WTC11 (cell line): Measurements from ENCODE around the gene FAXDC2. TPM values are rescaled to one million over a fixed set of nuclear protein-coding genes. Genes with fewer than 3 reads are reported as not detected.

Experiments used
- ATAC-seq: fragments of 200-7000 bp; cut with Tn5 transposase; 2 replicates; pipeline ENCODE4 v1.10.0; 2021; ENCODE audit warnings: mild to moderate bottlenecking, moderate library complexity
- CTCF ChIA-PET: fragments of 300-600 bp; sonication (Branson Sonifier 250); formaldehyde crosslinking; loops from one replicate; lab custom pipeline; 2021; ENCODE audit warnings: antibody characterized with exemption; lab: Charles Lee
- POLR2A ChIA-PET: fragments of 350-600 bp; sonication (Branson Sonifier 250); formaldehyde crosslinking; loops from one replicate; lab custom pipeline; 2021; ENCODE audit warnings: antibody characterized with exemption; lab: Charles Lee
- DNase-seq: peaks from one replicate; pipeline ENCODE4 v3.0.0; 2021; ENCODE audit warnings: low spot score
- H3K27ac Mint-ChIP-seq: 2 replicates; pipeline ENCODE4 v1.8.0; 2021; ENCODE audit warnings: mixed read lengths
- H3K27me3 Mint-ChIP-seq: 2 replicates; pipeline ENCODE4 v1.8.0; 2021; ENCODE audit warnings: low read depth, mild to moderate bottlenecking, moderate library complexity, mixed read lengths
- H3K36me3 Mint-ChIP-seq: 2 replicates; pipeline ENCODE4 v1.8.0; 2021; ENCODE audit warnings: mixed read lengths
- H3K4me1 Mint-ChIP-seq: 2 replicates; pipeline ENCODE4 v1.8.0; 2022; ENCODE audit warnings: mixed read lengths
- H3K4me3 Mint-ChIP-seq: 2 replicates; pipeline ENCODE4 v1.8.0; 2021; ENCODE audit warnings: mild to moderate bottlenecking, moderate library complexity, mixed read lengths
- H3K9me3 Mint-ChIP-seq: 2 replicates; pipeline ENCODE4 v1.8.0; 2021; ENCODE audit warnings: mixed read lengths
- ELF4 ChIP-seq: sonication (generic); formaldehyde crosslinking; IDR thresholded peaks from 2 replicates; pipeline ENCODE4 v1.8.1; 2022; ENCODE audit warnings: low read depth, mild to moderate bottlenecking, moderate library complexity, missing genetic modification reagents
- ETV6 ChIP-seq: sonication (generic); formaldehyde crosslinking; IDR thresholded peaks from 2 replicates; pipeline ENCODE4 v1.8.1; 2022; ENCODE audit warnings: mild to moderate bottlenecking, missing genetic modification reagents
- FOXP1 ChIP-seq: sonication (generic); formaldehyde crosslinking; IDR thresholded peaks from 2 replicates; pipeline ENCODE4 v1.8.0; 2022; ENCODE audit warnings: missing genetic modification reagents, mild to moderate bottlenecking, moderate library complexity, borderline replicate concordance
- NFATC4 ChIP-seq: fragments of 250-450 bp; sonication (Bioruptor Pico); IDR thresholded peaks from 2 replicates; pipeline ENCODE4 v1.9.0; 2021; ENCODE audit warnings: mild to moderate bottlenecking
- NFE2L1 ChIP-seq: sonication (generic); formaldehyde crosslinking; IDR thresholded peaks from 2 replicates; pipeline ENCODE4 v1.8.1; 2023; ENCODE audit warnings: missing genetic modification reagents
- TEAD4 ChIP-seq: sonication (generic); formaldehyde crosslinking; IDR thresholded peaks from 2 replicates; pipeline ENCODE4 v1.8.0; 2022; ENCODE audit warnings: mild to moderate bottlenecking, missing genetic modification reagents
- total RNA-seq: library from RNA; stranded (reverse); gene quantifications from 3 replicates; pipeline ENCODE4 v1.2.3, GENCODE V29; 2021
- TF ChIP-seq, protein P1 (sequence below): sonication (generic); formaldehyde crosslinking; IDR thresholded peaks from 2 replicates; pipeline ENCODE4 v1.8.0; 2022; ENCODE audit warnings: missing genetic modification reagents
- TF ChIP-seq, protein P2 (sequence below): sonication (generic); formaldehyde crosslinking; IDR thresholded peaks from 2 replicates; pipeline ENCODE4 v1.8.0; 2022; ENCODE audit warnings: mild to moderate bottlenecking, missing genetic modification reagents
- TF ChIP-seq, protein P3 (sequence below): fragments of 250-450 bp; sonication (Bioruptor Pico); IDR thresholded peaks from 2 replicates; pipeline ENCODE4 v2.1.2; 2022; ENCODE audit warnings: mild to moderate bottlenecking, moderate library complexity
- TF ChIP-seq, protein P4 (sequence below): fragments of 250-450 bp; sonication (Bioruptor Pico); IDR thresholded peaks from 2 replicates; pipeline ENCODE4 v1.9.0; 2021; ENCODE audit warnings: mild to moderate bottlenecking
- TF ChIP-seq, protein P5 (sequence below): sonication (generic); formaldehyde crosslinking; IDR thresholded peaks from 2 replicates; pipeline ENCODE4 v1.8.1; 2023; ENCODE audit warnings: mild to moderate bottlenecking, missing genetic modification reagents, borderline replicate concordance
- TF ChIP-seq, protein P6 (sequence below): sonication (generic); formaldehyde crosslinking; IDR thresholded peaks from 2 replicates; pipeline ENCODE4 v1.8.0; 2022; ENCODE audit warnings: mild to moderate bottlenecking, missing genetic modification reagents
- TF ChIP-seq, protein P7 (sequence below): sonication (generic); formaldehyde crosslinking; conservative IDR thresholded peaks from 2 replicates; pipeline ENCODE4 v1.8.1; 2023; ENCODE audit warnings: mild to moderate bottlenecking, low read depth, missing genetic modification reagents, moderate library complexity
- TF ChIP-seq, protein P8 (sequence below): fragments of 250-450 bp; sonication (Bioruptor Pico); conservative IDR thresholded peaks from 2 replicates; pipeline ENCODE4 v1.9.0; 2021; ENCODE audit warnings: mild to moderate bottlenecking

Gene FAXDC2
- total RNA-seq, 1 experiment from 2014 or later: 3.9 TPM

DNA sequence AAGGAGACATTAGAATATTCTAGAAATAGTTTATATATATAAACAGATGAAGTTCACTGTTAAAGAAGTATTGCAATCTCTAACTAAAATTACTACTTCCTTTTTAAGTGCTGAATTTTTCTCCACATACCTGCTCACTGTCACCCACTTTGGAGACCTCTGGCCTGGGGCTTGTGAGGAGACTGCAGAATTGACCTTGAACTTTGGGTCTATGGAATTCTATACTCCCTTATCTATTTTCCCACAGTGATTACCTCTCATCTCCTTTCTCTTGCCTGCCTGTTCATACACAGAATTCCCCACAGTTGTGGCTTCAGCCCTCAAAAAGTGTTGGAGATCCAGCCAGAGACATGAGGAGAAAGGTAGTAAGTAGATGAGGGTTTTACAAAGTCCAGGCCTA lies 49.8 kb downstream of the FAXDC2 start:
- H3K4me3 Mint-ChIP-seq: no peak overlapping the region
- no peaks in the 10 kb centered on the region for H3K27me3 Mint-ChIP-seq
- H3K27ac Mint-ChIP-seq: 0 out of 2 replicates have a peak overlapping the region, but pooled peaks have one; percentile 26
- TF ChIP-seq, protein P1, sequence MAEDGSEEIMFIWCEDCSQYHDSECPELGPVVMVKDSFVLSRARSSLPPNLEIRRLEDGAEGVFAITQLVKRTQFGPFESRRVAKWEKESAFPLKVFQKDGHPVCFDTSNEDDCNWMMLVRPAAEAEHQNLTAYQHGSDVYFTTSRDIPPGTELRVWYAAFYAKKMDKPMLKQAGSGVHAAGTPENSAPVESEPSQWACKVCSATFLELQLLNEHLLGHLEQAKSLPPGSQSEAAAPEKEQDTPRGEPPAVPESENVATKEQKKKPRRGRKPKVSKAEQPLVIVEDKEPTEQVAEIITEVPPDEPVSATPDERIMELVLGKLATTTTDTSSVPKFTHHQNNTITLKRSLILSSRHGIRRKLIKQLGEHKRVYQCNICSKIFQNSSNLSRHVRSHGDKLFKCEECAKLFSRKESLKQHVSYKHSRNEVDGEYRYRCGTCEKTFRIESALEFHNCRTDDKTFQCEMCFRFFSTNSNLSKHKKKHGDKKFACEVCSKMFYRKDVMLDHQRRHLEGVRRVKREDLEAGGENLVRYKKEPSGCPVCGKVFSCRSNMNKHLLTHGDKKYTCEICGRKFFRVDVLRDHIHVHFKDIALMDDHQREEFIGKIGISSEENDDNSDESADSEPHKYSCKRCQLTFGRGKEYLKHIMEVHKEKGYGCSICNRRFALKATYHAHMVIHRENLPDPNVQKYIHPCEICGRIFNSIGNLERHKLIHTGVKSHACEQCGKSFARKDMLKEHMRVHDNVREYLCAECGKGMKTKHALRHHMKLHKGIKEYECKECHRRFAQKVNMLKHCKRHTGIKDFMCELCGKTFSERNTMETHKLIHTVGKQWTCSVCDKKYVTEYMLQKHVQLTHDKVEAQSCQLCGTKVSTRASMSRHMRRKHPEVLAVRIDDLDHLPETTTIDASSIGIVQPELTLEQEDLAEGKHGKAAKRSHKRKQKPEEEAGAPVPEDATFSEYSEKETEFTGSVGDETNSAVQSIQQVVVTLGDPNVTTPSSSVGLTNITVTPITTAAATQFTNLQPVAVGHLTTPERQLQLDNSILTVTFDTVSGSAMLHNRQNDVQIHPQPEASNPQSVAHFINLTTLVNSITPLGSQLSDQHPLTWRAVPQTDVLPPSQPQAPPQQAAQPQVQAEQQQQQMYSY (CRISPR knock-in tag): no peak
- TF ChIP-seq, protein P2, sequence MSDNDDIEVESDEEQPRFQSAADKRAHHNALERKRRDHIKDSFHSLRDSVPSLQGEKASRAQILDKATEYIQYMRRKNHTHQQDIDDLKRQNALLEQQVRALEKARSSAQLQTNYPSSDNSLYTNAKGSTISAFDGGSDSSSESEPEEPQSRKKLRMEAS (CRISPR knock-in tag): no peak
- TF ChIP-seq TEAD4 (CRISPR knock-in tag): no peak
- TF ChIP-seq, protein P3, sequence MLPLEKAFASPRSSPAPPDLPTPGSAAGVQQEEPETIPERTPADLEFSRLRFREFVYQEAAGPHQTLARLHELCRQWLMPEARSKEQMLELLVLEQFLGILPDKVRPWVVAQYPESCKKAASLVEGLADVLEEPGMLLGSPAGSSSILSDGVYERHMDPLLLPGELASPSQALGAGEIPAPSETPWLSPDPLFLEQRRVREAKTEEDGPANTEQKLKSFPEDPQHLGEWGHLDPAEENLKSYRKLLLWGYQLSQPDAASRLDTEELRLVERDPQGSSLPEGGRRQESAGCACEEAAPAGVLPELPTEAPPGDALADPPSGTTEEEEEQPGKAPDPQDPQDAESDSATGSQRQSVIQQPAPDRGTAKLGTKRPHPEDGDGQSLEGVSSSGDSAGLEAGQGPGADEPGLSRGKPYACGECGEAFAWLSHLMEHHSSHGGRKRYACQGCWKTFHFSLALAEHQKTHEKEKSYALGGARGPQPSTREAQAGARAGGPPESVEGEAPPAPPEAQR (CRISPR knock-in tag): no peak
- TF ChIP-seq, protein P4, sequence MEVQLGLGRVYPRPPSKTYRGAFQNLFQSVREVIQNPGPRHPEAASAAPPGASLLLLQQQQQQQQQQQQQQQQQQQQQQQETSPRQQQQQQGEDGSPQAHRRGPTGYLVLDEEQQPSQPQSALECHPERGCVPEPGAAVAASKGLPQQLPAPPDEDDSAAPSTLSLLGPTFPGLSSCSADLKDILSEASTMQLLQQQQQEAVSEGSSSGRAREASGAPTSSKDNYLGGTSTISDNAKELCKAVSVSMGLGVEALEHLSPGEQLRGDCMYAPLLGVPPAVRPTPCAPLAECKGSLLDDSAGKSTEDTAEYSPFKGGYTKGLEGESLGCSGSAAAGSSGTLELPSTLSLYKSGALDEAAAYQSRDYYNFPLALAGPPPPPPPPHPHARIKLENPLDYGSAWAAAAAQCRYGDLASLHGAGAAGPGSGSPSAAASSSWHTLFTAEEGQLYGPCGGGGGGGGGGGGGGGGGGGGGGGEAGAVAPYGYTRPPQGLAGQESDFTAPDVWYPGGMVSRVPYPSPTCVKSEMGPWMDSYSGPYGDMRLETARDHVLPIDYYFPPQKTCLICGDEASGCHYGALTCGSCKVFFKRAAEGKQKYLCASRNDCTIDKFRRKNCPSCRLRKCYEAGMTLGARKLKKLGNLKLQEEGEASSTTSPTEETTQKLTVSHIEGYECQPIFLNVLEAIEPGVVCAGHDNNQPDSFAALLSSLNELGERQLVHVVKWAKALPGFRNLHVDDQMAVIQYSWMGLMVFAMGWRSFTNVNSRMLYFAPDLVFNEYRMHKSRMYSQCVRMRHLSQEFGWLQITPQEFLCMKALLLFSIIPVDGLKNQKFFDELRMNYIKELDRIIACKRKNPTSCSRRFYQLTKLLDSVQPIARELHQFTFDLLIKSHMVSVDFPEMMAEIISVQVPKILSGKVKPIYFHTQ: no peak
- TF ChIP-seq, protein P5, sequence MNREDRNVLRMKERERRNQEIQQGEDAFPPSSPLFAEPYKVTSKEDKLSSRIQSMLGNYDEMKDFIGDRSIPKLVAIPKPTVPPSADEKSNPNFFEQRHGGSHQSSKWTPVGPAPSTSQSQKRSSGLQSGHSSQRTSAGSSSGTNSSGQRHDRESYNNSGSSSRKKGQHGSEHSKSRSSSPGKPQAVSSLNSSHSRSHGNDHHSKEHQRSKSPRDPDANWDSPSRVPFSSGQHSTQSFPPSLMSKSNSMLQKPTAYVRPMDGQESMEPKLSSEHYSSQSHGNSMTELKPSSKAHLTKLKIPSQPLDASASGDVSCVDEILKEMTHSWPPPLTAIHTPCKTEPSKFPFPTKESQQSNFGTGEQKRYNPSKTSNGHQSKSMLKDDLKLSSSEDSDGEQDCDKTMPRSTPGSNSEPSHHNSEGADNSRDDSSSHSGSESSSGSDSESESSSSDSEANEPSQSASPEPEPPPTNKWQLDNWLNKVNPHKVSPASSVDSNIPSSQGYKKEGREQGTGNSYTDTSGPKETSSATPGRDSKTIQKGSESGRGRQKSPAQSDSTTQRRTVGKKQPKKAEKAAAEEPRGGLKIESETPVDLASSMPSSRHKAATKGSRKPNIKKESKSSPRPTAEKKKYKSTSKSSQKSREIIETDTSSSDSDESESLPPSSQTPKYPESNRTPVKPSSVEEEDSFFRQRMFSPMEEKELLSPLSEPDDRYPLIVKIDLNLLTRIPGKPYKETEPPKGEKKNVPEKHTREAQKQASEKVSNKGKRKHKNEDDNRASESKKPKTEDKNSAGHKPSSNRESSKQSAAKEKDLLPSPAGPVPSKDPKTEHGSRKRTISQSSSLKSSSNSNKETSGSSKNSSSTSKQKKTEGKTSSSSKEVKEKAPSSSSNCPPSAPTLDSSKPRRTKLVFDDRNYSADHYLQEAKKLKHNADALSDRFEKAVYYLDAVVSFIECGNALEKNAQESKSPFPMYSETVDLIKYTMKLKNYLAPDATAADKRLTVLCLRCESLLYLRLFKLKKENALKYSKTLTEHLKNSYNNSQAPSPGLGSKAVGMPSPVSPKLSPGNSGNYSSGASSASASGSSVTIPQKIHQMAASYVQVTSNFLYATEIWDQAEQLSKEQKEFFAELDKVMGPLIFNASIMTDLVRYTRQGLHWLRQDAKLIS (CRISPR knock-in tag): no peak
- TF ChIP-seq, protein P6, sequence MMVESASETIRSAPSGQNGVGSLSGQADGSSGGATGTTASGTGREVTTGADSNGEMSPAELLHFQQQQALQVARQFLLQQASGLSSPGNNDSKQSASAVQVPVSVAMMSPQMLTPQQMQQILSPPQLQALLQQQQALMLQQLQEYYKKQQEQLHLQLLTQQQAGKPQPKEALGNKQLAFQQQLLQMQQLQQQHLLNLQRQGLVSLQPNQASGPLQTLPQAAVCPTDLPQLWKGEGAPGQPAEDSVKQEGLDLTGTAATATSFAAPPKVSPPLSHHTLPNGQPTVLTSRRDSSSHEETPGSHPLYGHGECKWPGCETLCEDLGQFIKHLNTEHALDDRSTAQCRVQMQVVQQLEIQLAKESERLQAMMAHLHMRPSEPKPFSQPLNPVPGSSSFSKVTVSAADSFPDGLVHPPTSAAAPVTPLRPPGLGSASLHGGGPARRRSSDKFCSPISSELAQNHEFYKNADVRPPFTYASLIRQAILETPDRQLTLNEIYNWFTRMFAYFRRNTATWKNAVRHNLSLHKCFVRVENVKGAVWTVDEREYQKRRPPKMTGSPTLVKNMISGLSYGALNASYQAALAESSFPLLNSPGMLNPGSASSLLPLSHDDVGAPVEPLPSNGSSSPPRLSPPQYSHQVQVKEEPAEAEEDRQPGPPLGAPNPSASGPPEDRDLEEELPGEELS (CRISPR knock-in tag): no peak
- TF ChIP-seq, protein P7, sequence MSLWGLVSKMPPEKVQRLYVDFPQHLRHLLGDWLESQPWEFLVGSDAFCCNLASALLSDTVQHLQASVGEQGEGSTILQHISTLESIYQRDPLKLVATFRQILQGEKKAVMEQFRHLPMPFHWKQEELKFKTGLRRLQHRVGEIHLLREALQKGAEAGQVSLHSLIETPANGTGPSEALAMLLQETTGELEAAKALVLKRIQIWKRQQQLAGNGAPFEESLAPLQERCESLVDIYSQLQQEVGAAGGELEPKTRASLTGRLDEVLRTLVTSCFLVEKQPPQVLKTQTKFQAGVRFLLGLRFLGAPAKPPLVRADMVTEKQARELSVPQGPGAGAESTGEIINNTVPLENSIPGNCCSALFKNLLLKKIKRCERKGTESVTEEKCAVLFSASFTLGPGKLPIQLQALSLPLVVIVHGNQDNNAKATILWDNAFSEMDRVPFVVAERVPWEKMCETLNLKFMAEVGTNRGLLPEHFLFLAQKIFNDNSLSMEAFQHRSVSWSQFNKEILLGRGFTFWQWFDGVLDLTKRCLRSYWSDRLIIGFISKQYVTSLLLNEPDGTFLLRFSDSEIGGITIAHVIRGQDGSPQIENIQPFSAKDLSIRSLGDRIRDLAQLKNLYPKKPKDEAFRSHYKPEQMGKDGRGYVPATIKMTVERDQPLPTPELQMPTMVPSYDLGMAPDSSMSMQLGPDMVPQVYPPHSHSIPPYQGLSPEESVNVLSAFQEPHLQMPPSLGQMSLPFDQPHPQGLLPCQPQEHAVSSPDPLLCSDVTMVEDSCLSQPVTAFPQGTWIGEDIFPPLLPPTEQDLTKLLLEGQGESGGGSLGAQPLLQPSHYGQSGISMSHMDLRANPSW (CRISPR knock-in tag): no peak
- TF ChIP-seq NFATC4: no peak
- TF ChIP-seq, protein P8, sequence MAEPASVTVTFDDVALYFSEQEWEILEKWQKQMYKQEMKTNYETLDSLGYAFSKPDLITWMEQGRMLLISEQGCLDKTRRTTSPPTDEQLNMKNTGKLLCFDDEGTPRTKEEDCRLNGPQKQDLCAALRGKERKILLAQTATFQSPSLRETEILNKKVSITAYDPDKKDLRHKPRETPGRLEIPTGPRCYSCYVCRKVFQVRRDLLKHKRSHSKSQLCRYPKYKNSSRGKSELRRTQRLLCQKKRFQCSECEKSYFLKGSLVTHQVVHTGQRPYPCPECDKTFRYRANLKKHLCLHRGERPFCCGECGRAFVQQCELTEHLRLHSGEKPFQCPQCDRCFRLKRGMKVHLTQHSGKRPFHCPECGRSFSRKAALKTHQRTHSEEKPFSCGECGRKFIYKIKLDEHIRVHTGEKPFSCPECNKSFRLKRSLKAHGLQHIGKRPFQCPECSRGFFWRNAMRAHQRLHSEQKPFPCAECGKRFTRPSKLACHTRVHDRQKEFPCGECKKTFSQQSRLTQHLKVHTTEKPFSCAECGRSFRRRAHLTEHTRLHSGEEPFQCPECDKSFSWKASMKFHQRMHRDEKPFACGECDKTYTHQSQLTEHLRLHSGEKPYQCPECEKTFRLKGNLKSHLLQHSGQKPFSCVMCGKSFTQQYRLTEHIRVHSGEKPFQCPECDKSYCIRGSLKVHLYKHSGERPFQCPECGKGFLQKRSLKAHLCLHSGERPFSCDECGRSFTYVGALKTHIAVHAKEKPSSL: no peak
- no peak for TF ChIP-seq NFE2L1 (CRISPR knock-in tag)
- TF ChIP-seq FOXP1 (CRISPR knock-in tag): no peak
- TF ChIP-seq ETV6: no peak
- no peak for TF ChIP-seq ELF4 (CRISPR knock-in tag)
- ChIA-PET POLR2A (interaction anchor here (1.1 kb wide), 1 partner anchor 88 kb away, joined by 4 read pairs; no protein-coding TSS in a partner anchor), CTCF (no interaction called here)
- no peak for ATAC-seq
- peaks cover 87% of the 10 kb centered on the region for H3K36me3 Mint-ChIP-seq
- DNase-seq: no peak
- H3K4me1 Mint-ChIP-seq: no peaks in the 10 kb centered on the region
- no peaks in the 10 kb centered on the region for H3K9me3 Mint-ChIP-seq
